ENCODE measurements around the gene CCDC85C. TPM values are rescaled to one million over a fixed set of nuclear protein-coding genes. Genes with fewer than 3 reads are reported as not detected.

Gene CCDC85C
- total and polyA plus RNA-seq, 10 of the 15 experiments (the other 5 are each of a cell fraction or from before 2014, with no cell fraction given): 0.03 to 3.6 (median 1.1) TPM

DNA sequence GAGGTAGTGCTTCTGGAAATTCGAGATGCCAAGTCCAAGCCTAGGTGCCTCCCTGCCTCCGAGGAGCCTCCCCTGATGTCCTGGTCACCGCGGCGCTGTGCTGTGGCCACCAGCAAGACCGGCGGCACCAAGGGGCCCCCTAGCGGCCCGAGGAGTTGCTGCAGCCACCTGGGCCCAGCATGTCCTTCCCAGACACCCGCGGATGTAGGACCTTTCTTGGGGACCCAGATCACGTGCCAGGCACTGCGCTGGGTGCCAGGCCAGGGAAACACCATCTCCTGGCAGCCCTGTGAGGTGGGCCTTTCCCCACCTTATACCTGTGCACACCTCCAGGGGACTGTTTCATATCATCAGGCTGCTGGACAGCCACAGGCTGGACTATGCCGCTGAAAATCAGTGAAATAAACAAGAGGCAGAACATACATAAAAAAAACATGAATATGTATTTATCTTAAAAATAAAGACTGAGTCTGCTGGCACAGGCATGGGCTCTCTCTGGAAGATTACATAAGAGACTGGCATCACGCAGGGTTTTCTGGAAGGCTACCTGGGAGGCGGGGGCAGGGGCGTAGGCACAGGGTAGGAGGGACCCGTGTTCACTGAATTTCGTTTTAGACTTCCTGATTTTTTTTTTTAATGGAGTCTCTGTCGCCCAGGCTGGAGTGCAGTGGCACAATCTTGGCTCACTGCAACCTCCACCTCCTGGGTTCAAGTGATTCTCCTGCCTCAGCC, 25.0 kb upstream of the CCDC85C start (continued):
- no peak for TF ChIP-seq PKNOX1 (IDR thresholded peaks at IDR 0.05)
- TF ChIP-seq CBFB (IDR thresholded peaks at IDR 0.05; ENCODE audit: low read depth): no peak
- TF ChIP-seq NFIC (IDR thresholded peaks at IDR 0.05; ENCODE audit: low read depth, low read length): no peak
- TF ChIP-seq EP300 (IDR thresholded peaks at IDR 0.05; ENCODE audit: borderline replicate concordance in 1 of 2, control insufficient read depth in 1 of 2, low read depth in 2 of 2, low read length in 2 of 2): no peak
- no peak for TF ChIP-seq POU2F2 (IDR thresholded peaks at IDR 0.05; ENCODE audit: borderline replicate concordance, low read depth, low read length)
- TF ChIP-seq RAD21 (IDR thresholded peaks at IDR 0.05; ENCODE audit: insufficient read depth, low read depth, low read length): peak; percentile 87
- TF ChIP-seq RB1 (IDR thresholded peaks at IDR 0.05; ENCODE audit: borderline replicate concordance): peak; percentile 29; the same call in 1 of the 2 replicates
- no peak for TF ChIP-seq ZNF217 (IDR thresholded peaks at IDR 0.05)
- TF ChIP-seq, protein P1, sequence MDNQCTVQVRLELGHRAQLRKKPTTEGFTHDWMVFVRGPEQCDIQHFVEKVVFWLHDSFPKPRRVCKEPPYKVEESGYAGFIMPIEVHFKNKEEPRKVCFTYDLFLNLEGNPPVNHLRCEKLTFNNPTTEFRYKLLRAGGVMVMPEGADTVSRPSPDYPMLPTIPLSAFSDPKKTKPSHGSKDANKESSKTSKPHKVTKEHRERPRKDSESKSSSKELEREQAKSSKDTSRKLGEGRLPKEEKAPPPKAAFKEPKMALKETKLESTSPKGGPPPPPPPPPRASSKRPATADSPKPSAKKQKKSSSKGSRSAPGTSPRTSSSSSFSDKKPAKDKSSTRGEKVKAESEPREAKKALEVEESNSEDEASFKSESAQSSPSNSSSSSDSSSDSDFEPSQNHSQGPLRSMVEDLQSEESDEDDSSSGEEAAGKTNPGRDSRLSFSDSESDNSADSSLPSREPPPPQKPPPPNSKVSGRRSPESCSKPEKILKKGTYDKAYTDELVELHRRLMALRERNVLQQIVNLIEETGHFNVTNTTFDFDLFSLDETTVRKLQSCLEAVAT (IDR thresholded peaks at IDR 0.05): no peak
- TF ChIP-seq IKZF1 (conservative IDR thresholded peaks at IDR 0.05): 0 out of 2 replicates have a peak, but pooled peaks have one; percentile 13
- peak; percentile 58; the same call in 1 of the 2 replicates for TF ChIP-seq YY1 (IDR thresholded peaks at IDR 0.05; ENCODE audit: low read depth, low read length)
- no peak for TF ChIP-seq NR2C2 (IDR thresholded peaks at IDR 0.05; ENCODE audit: borderline replicate concordance, control insufficient read depth, insufficient read length, low read depth)
- TF ChIP-seq CTCF (IDR thresholded peaks at IDR 0.05 in 2 of 3, conservative IDR thresholded peaks at IDR 0.05 in 1 of 3; ENCODE audit: control insufficient read depth in 2 of 3, extremely low read depth in 1 of 3, insufficient read depth in 1 of 3, low read depth in 3 of 3, low read length in 3 of 3): peak; percentile 92 to 99 (median 97); a peak in 5 of 6 replicates
- TF ChIP-seq, protein P2, sequence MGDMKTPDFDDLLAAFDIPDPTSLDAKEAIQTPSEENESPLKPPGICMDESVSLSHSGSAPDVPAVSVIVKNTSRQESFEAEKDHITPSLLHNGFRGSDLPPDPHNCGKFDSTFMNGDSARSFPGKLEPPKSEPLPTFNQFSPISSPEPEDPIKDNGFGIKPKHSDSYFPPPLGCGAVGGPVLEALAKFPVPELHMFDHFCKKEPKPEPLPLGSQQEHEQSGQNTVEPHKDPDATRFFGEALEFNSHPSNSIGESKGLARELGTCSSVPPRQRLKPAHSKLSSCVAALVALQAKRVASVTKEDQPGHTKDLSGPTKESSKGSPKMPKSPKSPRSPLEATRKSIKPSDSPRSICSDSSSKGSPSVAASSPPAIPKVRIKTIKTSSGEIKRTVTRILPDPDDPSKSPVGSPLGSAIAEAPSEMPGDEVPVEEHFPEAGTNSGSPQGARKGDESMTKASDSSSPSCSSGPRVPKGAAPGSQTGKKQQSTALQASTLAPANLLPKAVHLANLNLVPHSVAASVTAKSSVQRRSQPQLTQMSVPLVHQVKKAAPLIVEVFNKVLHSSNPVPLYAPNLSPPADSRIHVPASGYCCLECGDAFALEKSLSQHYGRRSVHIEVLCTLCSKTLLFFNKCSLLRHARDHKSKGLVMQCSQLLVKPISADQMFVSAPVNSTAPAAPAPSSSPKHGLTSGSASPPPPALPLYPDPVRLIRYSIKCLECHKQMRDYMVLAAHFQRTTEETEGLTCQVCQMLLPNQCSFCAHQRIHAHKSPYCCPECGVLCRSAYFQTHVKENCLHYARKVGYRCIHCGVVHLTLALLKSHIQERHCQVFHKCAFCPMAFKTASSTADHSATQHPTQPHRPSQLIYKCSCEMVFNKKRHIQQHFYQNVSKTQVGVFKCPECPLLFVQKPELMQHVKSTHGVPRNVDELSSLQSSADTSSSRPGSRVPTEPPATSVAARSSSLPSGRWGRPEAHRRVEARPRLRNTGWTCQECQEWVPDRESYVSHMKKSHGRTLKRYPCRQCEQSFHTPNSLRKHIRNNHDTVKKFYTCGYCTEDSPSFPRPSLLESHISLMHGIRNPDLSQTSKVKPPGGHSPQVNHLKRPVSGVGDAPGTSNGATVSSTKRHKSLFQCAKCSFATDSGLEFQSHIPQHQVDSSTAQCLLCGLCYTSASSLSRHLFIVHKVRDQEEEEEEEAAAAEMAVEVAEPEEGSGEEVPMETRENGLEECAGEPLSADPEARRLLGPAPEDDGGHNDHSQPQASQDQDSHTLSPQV (IDR thresholded peaks at IDR 0.05): no peak
- peak; percentile 90 for TF ChIP-seq SMC3 (IDR thresholded peaks at IDR 0.05; ENCODE audit: borderline replicate concordance, low read length)
- TF ChIP-seq BHLHE40 (IDR thresholded peaks at IDR 0.05; ENCODE audit: borderline replicate concordance in 1 of 2, low read depth in 2 of 2, low read length in 1 of 2): peak; percentile 65 to 83; a peak in 3 of 4 replicates
- no peak for TF ChIP-seq MEF2A (IDR thresholded peaks at IDR 0.05; ENCODE audit: insufficient read depth, low read depth, low read length)
- no peak for TF ChIP-seq ZNF384 (IDR thresholded peaks at IDR 0.05; ENCODE audit: borderline replicate concordance, low read depth, low read length)
- peak; percentile 60; the same call in 1 of the 2 replicates for TF ChIP-seq SMARCA5 (IDR thresholded peaks at IDR 0.05)

All from GM12878 (cell line).